HCT116 (cell line): ENCODE results near the gene SYTL2. TPM values are rescaled to one million over a fixed set of nuclear protein-coding genes. Genes with fewer than 3 reads are reported as not detected.

Experiments
- ATAC-seq: fragments of 200-7000 bp; cut with Tn5 transposase; 2 replicates; pipeline ENCODE4 v1.9.1; 2020; ENCODE audit warnings: mild to moderate bottlenecking, moderate library complexity
- BruUV-seq: library from RNA; stranded (reverse); fragments of 400-500 nt; replicated peaks from 2 replicates; lab custom pipeline; 2021; lab: Mats Ljungman, UMichigan
- CTCF ChIA-PET: fragments of 300-600 bp; sonication (Branson Sonifier 250); formaldehyde crosslinking; loops from one replicate; lab custom pipeline; 2021; ENCODE audit warnings: antibody characterized with exemption; lab: Charles Lee
- POLR2A ChIA-PET: fragments of 300-600, 350-600 bp; sonication (Branson Sonifier 250); formaldehyde crosslinking; loops from one replicate; lab custom pipeline; 2021; ENCODE audit warnings: antibody characterized with exemption; lab: Charles Lee
- RAD21 ChIA-PET, 2 experiments: fragments of 300-600 bp; sonication (Branson Sonifier 250); formaldehyde crosslinking; loops; one replicate each; lab custom pipeline; 2023; ENCODE audit warnings: low total read pairs in 2 of 2; ENCODE audit not compliant: uncharacterized antibody in 2 of 2, unreplicated experiment in 2 of 2, low non-redundant PET in 1 of 2; lab: Charles Lee
- DNase-seq: peaks from one replicate; pipeline ENCODE4 v3.0.0-alpha.2; 2010; ENCODE audit warnings: low read depth, low spot score
- H2AFZ ChIP-seq: fragments of 200-600 bp; shearing (Covaris generic), sonication (generic); 2 replicates; pipeline ENCODE4 v1.6.1; 2017; ENCODE audit warnings: low read depth, mixed run types, mixed read lengths, antibody characterized with exemption, low read length; ENCODE audit not compliant: poor library complexity, severe bottlenecking
- H3K27ac ChIP-seq: 2 replicates; pipeline ENCODE4 v1.5.1; 2012; ENCODE audit warnings: low read depth, low read length
- H3K27me3 ChIP-seq: fragments of 200-600 bp; sonication (generic); 2 replicates; pipeline ENCODE4 v1.6.1; 2016; ENCODE audit warnings: mixed run types, low read length, mixed read lengths; ENCODE audit not compliant: insufficient read depth
- H3K36me3 ChIP-seq, 2 experiments: fragments of 200-500 bp in 1 of 2; fragments of 200-600 bp in 1 of 2; sonication (Bioruptor generic) in 1 of 2; sonication (generic) in 1 of 2; 2 replicates each; pipeline versions ENCODE4 v1.5.1 to v1.6.1; 2014 to 2016; ENCODE audit warnings: low read length in 2 of 2, inconsistent platforms in 1 of 2, mixed read lengths in 1 of 2, mixed run types in 1 of 2; ENCODE audit not compliant: insufficient read depth in 2 of 2, control insufficient read depth in 1 of 2
- H3K4me1 ChIP-seq, 2 experiments: fragments of 200-600 bp in 1 of 2; sonication (generic) in 1 of 2; 2 replicates each; pipeline versions ENCODE4 v1.5.1 to v1.6.1; 2012 to 2017; ENCODE audit warnings: low read length in 2 of 2, inconsistent platforms in 1 of 2, mild to moderate bottlenecking in 1 of 2, mixed read lengths in 1 of 2, mixed run types in 1 of 2, moderate library complexity in 1 of 2; ENCODE audit not compliant: insufficient read depth in 2 of 2, control insufficient read depth in 1 of 2
- H3K4me2 ChIP-seq: fragments of 200-600 bp; sonication (generic); 2 replicates; pipeline ENCODE4 v1.6.1; 2017; ENCODE audit warnings: mixed run types, low read length, mixed read lengths
- H3K4me3 ChIP-seq, 2 experiments: fragments of 200-600 bp in 1 of 2; sonication (generic) in 1 of 2; replicated peaks in 1 of 2; 2 replicates each; pipeline ENCODE4 v1.5.1; 2011 to 2016; ENCODE audit warnings: low read length in 2 of 2, control low read depth in 1 of 2, low read depth in 1 of 2, mild to moderate bottlenecking in 1 of 2, mixed read lengths in 1 of 2, mixed run types in 1 of 2
- H3K79me2 ChIP-seq: fragments of 200-600 bp; sonication (generic); 2 replicates; pipeline ENCODE4 v1.6.1; 2017; ENCODE audit warnings: mild to moderate bottlenecking, mixed run types, low read length, moderate library complexity, mixed read lengths; ENCODE audit not compliant: insufficient read depth
- H3K9ac ChIP-seq: fragments of 200-600 bp; sonication (generic); 2 replicates; pipeline ENCODE4 v1.6.1; 2016; ENCODE audit warnings: low read length, mixed read lengths
- H3K9me2 ChIP-seq: fragments of 200-600 bp; sonication (generic), shearing (Covaris generic); 2 replicates; pipeline ENCODE4 v1.6.1; 2017; ENCODE audit warnings: mixed run types, mild to moderate bottlenecking, moderate library complexity; ENCODE audit not compliant: insufficient read depth
- H3K9me3 ChIP-seq, 2 experiments: fragments of 200-500 bp in 1 of 2; fragments of 200-600 bp in 1 of 2; sonication (Bioruptor generic) in 1 of 2; sonication (generic) in 1 of 2; 2 replicates each; pipeline ENCODE4 v1.6.1; 2014 to 2017; ENCODE audit warnings: low read length in 2 of 2, mixed read lengths in 2 of 2, inconsistent platforms in 1 of 2, low read depth in 1 of 2, mild to moderate bottlenecking in 1 of 2, mixed run types in 1 of 2, moderate library complexity in 1 of 2; ENCODE audit not compliant: control insufficient read depth in 1 of 2, insufficient read depth in 1 of 2
- H4K20me1 ChIP-seq: fragments of 200-600 bp; sonication (generic), shearing (Covaris generic); 2 replicates; pipeline ENCODE4 v1.6.1; 2017; ENCODE audit warnings: mixed run types, mild to moderate bottlenecking, moderate library complexity; ENCODE audit not compliant: insufficient read depth
- CBX3 ChIP-seq: IDR thresholded peaks from 2 replicates; pipeline ENCODE4 v1.6.1; 2012; ENCODE audit warnings: low read depth
- CEBPB ChIP-seq: IDR thresholded peaks from 2 replicates; pipeline ENCODE4 v1.6.1; 2012; ENCODE audit warnings: low read depth
- RAD21 ChIP-seq: IDR thresholded peaks from 2 replicates; pipeline ENCODE4 v1.6.1; 2012; ENCODE audit warnings: low read depth, mild to moderate bottlenecking
- SIN3A ChIP-seq: IDR thresholded peaks from 2 replicates; pipeline ENCODE4 v1.6.1; 2012; ENCODE audit warnings: low read depth
- intact Hi-C: fragments of 100-400 bp; cut with micrococcal nuclease; formaldehyde crosslinking; loops from 2 replicates; pipeline ENCODE4 v1.10.0; 2022
- total RNA-seq: library from RNA; stranded (reverse); gene quantifications from one replicate; pipeline ENCODE4 v1.2.1, GENCODE V29; 2021; ENCODE audit not compliant: unreplicated experiment
- TF ChIP-seq, protein P1 (sequence below), 3 experiments: fragments of 200-600 bp in 1 of 3; sonication (generic) in 1 of 3; IDR thresholded peaks in 2 of 3; conservative IDR thresholded peaks in 1 of 3; 2 replicates each; pipeline ENCODE4 v1.5.1; 2012 to 2017; ENCODE audit warnings: low read depth in 2 of 3, low read length in 2 of 3, antibody characterized with exemption in 1 of 3, borderline replicate concordance in 1 of 3, control low read depth in 1 of 3, mild to moderate bottlenecking in 1 of 3, mixed read lengths in 1 of 3, mixed run types in 1 of 3, moderate library complexity in 1 of 3; ENCODE audit not compliant: insufficient read depth in 1 of 3

Gene SYTL2
- total RNA-seq, 1 experiment from 2014 or later: 12.6 TPM

DNA sequence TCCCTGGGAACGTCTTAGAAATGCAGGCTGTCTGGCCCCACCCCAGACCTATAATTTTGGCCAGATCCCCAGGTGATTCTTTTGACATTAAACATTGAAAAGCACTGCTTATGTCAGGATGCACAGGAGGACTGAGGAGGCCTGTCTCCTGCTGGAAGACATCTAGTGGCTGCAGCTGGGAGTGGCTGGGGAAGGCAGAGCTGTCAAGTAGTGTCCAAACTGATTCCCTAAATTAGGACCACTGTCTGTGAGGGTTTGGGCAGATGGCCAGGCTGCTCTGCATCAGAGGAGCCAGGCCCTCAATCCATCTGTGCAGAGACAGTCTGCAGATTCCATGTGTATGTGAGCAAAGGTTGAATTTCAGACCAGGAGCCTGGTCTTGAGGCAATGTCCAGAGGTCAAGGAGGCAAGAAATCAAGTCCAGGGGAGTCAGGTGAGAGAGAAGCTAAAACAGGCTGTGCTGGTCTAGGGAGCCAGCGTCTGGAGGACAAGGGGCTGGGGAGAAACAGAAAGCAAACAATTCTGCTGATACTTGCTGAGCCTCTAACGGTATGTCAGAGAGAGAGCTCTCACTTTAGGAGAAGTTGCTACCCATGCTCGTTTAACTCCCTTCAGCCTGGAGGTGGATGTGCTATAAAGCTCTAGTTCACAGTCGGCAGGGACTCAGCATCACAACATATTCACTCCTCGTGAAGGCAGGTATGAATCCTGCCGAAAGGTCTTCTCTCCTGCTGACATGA is 15.3 kb upstream of the SYTL2 start:
- H3K4me2 ChIP-seq: peak overlapping the region; percentile 22; the same call in 1 of the 2 replicates
- DNase-seq (no peak), ATAC-seq (peak; percentile 70)
- H3K36me3 ChIP-seq: no peaks in the 10 kb centered on the region
- no TSS peak for BruUV-seq
- POLR2A ChIA-PET: no interaction called here
- CTCF ChIA-PET: no interaction called here
- H3K27ac ChIP-seq: no peak overlapping the region
- H3K9me3 ChIP-seq: no peaks in the 10 kb centered on the region
- intact Hi-C loops: loop anchor here (2.0 to 10.0 kb wide), 3 partner anchors 131 to 229 kb away; partner anchors contain the start of gene CREBZF
- H3K9ac ChIP-seq: no peak overlapping the region
- no peaks in the 10 kb centered on the region for H3K9me2 ChIP-seq
- H3K4me1 ChIP-seq: peaks cover 26 to 60% of the 10 kb centered on the region in 2 experiments
- no peak overlapping the region for H3K4me3 ChIP-seq
- RAD21 ChIA-PET: no interaction called here
- H4K20me1 ChIP-seq: no peaks in the 10 kb centered on the region
- TF ChIP-seq SIN3A (no peak), CBX3 (0 out of 2 replicates have a peak, but pooled peaks have one; percentile 28), RAD21 (peak; percentile 63)
- TF ChIP-seq, protein P1, sequence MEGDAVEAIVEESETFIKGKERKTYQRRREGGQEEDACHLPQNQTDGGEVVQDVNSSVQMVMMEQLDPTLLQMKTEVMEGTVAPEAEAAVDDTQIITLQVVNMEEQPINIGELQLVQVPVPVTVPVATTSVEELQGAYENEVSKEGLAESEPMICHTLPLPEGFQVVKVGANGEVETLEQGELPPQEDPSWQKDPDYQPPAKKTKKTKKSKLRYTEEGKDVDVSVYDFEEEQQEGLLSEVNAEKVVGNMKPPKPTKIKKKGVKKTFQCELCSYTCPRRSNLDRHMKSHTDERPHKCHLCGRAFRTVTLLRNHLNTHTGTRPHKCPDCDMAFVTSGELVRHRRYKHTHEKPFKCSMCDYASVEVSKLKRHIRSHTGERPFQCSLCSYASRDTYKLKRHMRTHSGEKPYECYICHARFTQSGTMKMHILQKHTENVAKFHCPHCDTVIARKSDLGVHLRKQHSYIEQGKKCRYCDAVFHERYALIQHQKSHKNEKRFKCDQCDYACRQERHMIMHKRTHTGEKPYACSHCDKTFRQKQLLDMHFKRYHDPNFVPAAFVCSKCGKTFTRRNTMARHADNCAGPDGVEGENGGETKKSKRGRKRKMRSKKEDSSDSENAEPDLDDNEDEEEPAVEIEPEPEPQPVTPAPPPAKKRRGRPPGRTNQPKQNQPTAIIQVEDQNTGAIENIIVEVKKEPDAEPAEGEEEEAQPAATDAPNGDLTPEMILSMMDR (IDR thresholded peaks at IDR 0.05 in 2 of 3, conservative IDR thresholded peaks at IDR 0.05 in 1 of 3; ENCODE audit: borderline replicate concordance in 1 of 3, insufficient read depth in 1 of 3, low read depth in 2 of 3, low read length in 2 of 3): peak; percentile 47 to 72 (median 70); a peak in 5 of 6 replicates
- no peaks in the 10 kb centered on the region for H3K79me2 ChIP-seq
- H2AFZ ChIP-seq: no peak overlapping the region
- no peaks in the 10 kb centered on the region for H3K27me3 ChIP-seq

DNA sequence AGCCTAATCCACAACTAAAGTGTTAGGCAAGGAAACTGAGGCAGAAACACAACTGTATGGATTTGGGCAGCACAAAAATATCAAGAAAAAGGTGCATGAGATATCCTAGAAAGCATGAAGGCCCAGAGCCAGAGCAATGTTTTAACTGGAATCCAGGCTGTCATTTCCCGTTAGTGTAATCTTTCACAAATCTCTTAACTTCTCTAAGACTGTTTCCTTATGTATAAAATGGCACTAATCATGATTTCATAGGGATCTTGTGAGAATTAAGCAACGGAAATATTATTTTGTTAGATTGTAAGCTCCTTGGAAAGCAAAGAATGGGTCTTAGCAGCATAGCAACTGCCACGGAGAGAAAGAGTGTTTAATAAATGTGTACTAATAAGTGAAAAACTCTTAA is 14.7 kb upstream of the SYTL2 start:
- H3K27me3 ChIP-seq: no peaks in the 10 kb centered on the region
- ChIA-PET POLR2A (no interaction called here), CTCF (no interaction called here)
- no peaks in the 10 kb centered on the region for H3K9me2 ChIP-seq
- H3K79me2 ChIP-seq: no peaks in the 10 kb centered on the region
- no peak for TF ChIP-seq CEBPB
- no peak for TF ChIP-seq RAD21
- TF ChIP-seq, all 23 proteins: peak for 0
- ATAC-seq (no peak), DNase-seq (no peak)
- no peak overlapping the region for H3K4me3 ChIP-seq
- no peaks in the 10 kb centered on the region for H4K20me1 ChIP-seq
- RAD21 ChIA-PET: no interaction called here
- peak overlapping the region; percentile 22; the same call in 1 of the 2 replicates for H3K4me2 ChIP-seq
- BruUV-seq: no TSS peak
- no peak overlapping the region for H3K9ac ChIP-seq
- peaks cover 26 to 60% of the 10 kb centered on the region in 2 experiments for H3K4me1 ChIP-seq
- no peak overlapping the region for H2AFZ ChIP-seq
- H3K36me3 ChIP-seq: no peaks in the 10 kb centered on the region
- H3K9me3 ChIP-seq: no peaks in the 10 kb centered on the region
- H3K27ac ChIP-seq: no peak overlapping the region
- intact Hi-C loops: loop anchor here (2.0 to 10.0 kb wide), 3 partner anchors 131 to 228 kb away; partner anchors contain the start of gene CREBZF
